Lower leg skin (tissue), 4 donors: ENCODE data around the gene PTGDS. TPM values are rescaled to one million over a fixed set of nuclear protein-coding genes. Genes with fewer than 3 reads are reported as not detected.

Source experiments
- DNase-seq, 2 donors: peaks; one replicate each; pipeline ENCODE4 v3.0.0-alpha.2; 2019; ENCODE audit warnings: low spot score in 2 of 2
- H3K4me3 ChIP-seq: fragments of 200-600 bp; sonication (generic); 2 replicates; pipeline ENCODE4 v1.5.1; 2017; ENCODE audit warnings: mild to moderate bottlenecking, low read depth; ENCODE audit not compliant: poor library complexity, severe bottlenecking
- CTCF ChIP-seq, 3 donors: fragments of 450-650 bp; IDR thresholded peaks; one replicate each; pipeline ENCODE4 v1.5.1; 2016; ENCODE audit warnings: antibody characterized with exemption in 3 of 3, mild to moderate bottlenecking in 3 of 3, moderate library complexity in 2 of 3
- POLR2A ChIP-seq, 2 donors: fragments of 450-650 bp; IDR thresholded peaks; one replicate each; pipeline ENCODE4 v1.6.1; 2016 to 2017; ENCODE audit warnings: antibody characterized with exemption in 2 of 2, mild to moderate bottlenecking in 1 of 2, moderate library complexity in 1 of 2
- WGBS, 2 donors: methylation state at CpG; one replicate each; pipeline ENCODE4 v1.1.5; 2018; 5-methylcytosine and 5-hydroxymethylcytosine counted together
- intact Hi-C: fragments of 100-400 bp; cut with DNase I; formaldehyde crosslinking; loops from one replicate; pipeline ENCODE4 v1.15.0; 2023; ENCODE audit warnings: low total_unique reads
- total RNA-seq, 4 donors: library from RNA; depleted of rRNA; stranded (reverse); fragments of >200 nt; gene quantifications; one replicate each; pipeline ENCODE4 v1.1.0, GENCODE V29; 2016

PTGDS gene
- total RNA-seq, 4 donors from 2014 or later, result 9.7 to 75.3 (median 14.8) TPM

- no peak for DNase-seq
- WGBS, 2 donors, result 82 to 92% methylated on average over 12 to 24 of the region's 28 CpGs
- TF ChIP-seq CTCF (IDR thresholded peaks at IDR 0.05), result no peak
- TF ChIP-seq POLR2A (IDR thresholded peaks at IDR 0.05), result no peak
- intact Hi-C loops, result no loop called here
- H3K4me3 ChIP-seq, result no peak overlapping the region
Observed at GRCh38 chr9:136958898-136959850, 18.1 kb upstream of the PTGDS start.

- intact Hi-C loops, result no loop called here
Observed at GRCh38 chr9:136960212-136960937, 16.9 kb upstream of the PTGDS start.

GRCh38 chr9:136960938-136961275, 16.4 kb upstream of the PTGDS start:
- 69 to 76% methylated on average over 5 to 10 of the region's 15 CpGs for WGBS, 2 donors
- no peak overlapping the region for H3K4me3 ChIP-seq
- no peak for DNase-seq
- no peak for TF ChIP-seq CTCF (IDR thresholded peaks at IDR 0.05)
- TF ChIP-seq POLR2A (IDR thresholded peaks at IDR 0.05), result no peak
- intact Hi-C loops, result no loop called here

More at GRCh38 chr9:136960212-136960937, 16.9 kb upstream of the PTGDS start:
- H3K4me3 ChIP-seq, result no peak overlapping the region
- no peak for DNase-seq
- TF ChIP-seq POLR2A (IDR thresholded peaks at IDR 0.05) (no peak), CTCF (IDR thresholded peaks at IDR 0.05) (no peak)
- WGBS, 2 donors, result 69 to 90% methylated on average over 19 of the region's 19 CpGs

- no peak for DNase-seq
- WGBS, 2 donors, result 51 to 55% methylated on average over 15 to 22 of the region's 23 CpGs
- no peak overlapping the region for H3K4me3 ChIP-seq
- TF ChIP-seq CTCF (IDR thresholded peaks at IDR 0.05) (no peak), POLR2A (IDR thresholded peaks at IDR 0.05) (no peak)
- intact Hi-C loops, result no loop called here
Observed at GRCh38 chr9:136961279-136962065, 15.8 kb upstream of the PTGDS start.

- no peak overlapping the region for H3K4me3 ChIP-seq
- DNase-seq, result no peak
- 96% methylated on average over 9 of the region's 9 CpGs for WGBS, 2 donors
- intact Hi-C loops, result no loop called here
- TF ChIP-seq POLR2A (IDR thresholded peaks at IDR 0.05), result no peak
- no peak for TF ChIP-seq CTCF (IDR thresholded peaks at IDR 0.05)
Observed at GRCh38 chr9:136962163-136962562, 15.1 kb upstream of the PTGDS start.
